CD4-positive, alpha-beta T cell treated with Interferon gamma for 1 hour (primary cell): Measurements from ENCODE around the gene PNLIPRP1.

Experiments
- DNase-seq: peaks from one replicate; pipeline ENCODE4 v3.0.0-alpha.2; 2020

The PNLIPRP1 gene

DNA sequence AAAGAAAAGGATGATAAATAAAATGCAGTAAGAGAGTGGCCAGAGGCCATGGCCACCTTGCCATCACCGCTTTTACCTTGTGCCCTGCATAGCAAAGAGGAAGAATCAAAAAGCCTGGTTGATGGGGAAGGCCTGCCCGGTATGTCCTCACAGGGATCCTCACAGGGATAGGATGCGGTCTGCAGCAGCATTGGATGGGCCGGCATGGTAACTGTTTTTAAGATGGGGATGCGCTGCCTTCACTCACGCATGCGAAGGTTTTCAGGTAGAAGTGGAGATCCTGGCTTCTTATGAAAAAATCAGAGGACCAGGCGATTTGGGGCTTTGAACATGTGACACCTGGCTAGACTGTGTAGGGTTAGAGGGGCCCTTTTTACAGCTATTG lies 42.4 kb downstream of the PNLIPRP1 start:
- no peak for DNase-seq

DNA sequence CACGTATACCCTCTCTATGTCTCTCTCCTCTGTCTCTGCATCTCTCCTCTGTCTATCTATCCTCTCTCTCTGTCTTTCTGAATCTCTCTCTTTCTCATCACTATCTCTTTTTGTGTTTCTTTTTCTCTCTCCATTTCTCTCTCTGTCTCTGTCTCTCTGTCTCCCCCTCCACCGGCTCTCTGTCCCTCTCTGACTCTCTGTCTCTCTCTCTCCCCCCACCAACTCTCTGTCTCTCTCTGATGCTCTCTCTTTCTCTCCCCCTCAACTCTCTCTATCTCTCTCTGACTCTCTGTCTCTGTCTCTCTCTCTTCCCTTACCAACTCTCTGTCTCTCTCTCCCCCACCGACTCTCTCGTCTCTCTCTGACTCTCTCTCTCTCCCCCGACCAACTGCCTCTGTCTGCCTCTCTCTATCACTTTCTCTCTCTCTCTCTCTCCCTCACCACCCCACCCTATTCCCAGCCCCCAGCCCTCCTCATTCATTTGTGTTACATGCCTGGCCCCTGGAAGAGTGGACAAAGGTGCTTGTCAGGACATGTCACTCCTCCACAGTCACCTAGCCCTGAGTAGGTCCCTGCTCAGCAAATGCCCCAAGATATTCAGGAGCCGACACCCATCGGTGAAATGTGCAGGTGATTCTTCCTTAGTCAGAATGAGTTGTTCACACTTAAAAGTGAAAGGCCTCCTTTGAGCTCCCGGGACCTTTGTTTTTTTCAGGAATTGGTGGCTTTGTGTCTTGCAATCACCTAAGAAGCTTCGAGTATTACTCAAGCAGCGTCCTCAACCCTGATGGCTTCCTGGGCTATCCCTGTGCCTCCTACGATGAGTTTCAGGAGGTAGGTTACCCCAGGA lies 43.6 kb downstream of the PNLIPRP1 start:
- DNase-seq, result no peak

DNA sequence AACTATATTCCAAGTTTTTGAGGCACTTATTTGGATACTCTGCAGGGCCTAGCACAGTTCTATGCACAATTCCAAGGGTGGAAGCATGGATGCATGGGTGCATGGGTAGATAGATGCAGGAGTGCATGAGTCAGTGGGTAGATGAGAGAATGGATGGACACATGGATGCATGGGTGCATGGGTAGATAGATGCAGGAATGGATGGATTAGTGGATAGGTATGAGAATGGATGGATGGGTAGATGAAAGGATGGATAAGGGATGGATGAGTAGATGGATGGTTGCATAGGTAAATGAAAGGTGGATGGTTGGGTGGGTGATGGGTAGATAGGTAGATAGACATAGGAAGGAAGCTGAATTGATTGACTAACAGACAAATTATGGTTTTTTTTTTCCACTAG lies 45.6 kb downstream of the PNLIPRP1 start:
- DNase-seq, result no peak

DNA sequence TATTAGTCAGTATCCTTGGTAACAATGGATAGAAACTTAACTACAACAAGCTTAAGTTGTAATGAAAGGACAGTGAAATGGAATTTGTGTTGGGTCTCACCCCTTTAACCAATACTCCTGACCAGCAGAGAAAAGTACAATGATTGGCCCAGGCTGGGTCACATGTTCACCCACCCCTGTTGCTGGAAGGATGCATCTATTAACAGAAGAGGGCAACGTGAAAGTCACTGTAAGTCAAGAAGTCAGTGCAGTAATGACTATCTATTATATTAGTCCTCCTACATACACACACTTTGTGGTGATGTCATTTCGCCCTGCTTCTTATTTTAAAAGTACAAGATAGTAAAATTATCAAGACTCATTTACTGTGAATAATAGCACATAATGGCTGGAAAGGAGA lies 46.2 kb downstream of the PNLIPRP1 start:
- DNase-seq, result no peak

DNA sequence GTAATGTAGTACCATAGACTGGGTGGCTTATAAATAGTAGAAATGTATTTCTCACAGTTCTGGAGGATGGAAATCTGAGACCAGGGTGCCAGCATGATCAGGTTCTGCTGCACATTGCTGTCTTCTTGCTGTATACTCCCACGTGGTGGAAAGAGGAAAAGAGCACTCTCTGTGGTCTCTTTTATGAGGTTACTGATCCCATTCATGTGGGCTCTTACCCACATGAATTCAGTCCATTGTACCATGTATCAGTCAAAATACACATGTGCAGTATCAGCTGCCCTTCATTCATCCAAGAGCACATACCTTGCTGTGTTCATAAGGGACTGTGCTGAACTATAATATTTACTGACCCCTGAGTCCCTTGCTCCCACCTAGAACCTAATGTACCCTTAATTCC lies 47.1 kb downstream of the PNLIPRP1 start:
- DNase-seq, result no peak

DNA sequence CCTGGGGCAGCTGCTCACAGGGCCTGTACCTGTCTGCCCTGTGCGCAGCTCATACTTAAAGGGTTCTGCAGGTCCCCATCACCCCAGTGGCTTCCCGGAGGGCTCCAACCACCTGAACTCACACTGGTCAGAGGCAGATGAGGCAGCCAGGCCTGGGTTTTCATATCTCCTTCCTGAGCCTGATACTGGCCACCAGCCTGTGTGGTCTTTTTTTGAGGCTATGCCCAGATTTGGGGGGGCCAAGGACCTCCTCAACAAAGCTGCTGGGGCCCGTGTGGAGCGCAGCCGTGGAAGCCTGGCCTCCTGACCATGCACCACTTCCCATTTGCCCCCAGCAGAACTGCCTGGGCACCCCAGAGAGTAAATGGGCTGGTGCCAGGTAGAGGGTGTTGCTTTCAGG lies 55.7 kb downstream of the PNLIPRP1 start:
- DNase-seq, result no peak

DNA sequence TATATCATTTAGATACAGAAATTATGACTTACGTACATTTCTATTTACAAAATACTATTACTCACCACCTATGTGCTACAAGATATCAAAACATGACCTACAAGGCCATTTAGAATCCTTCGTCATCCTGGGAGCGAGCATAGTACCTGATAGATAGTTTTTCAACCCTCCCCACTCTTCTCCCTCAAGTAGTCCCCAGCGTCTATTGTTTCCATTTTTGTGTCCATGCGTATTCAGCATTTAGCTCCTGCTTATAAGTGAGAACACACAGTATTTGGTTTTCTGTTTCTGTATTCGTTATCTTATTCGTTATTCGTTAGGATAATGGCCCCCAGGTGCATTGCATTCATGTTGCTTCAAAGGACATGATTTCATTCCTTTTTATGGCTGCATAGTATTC lies 58.1 kb downstream of the PNLIPRP1 start:
- DNase-seq, result no peak

DNA sequence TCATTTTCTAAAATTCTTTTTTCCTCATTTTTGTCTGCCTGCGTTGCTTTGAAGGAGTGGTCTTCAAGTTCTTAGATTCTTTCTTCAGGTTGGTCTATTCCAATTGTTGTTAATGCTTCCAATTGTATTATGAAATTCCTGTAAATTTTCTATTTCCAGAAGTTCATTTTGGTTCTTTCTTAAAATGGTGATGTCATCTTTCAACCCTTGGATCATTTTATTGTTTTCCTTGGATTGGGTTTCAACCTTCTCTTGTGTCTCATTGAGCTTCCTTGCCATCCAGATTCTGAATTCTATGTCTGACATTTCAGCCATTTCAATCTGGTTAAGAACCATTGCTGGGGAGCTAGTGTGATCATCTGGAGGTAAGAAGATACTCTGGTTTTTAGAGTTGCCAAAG lies 63.1 kb downstream of the PNLIPRP1 start:
- DNase-seq, result no peak

DNA sequence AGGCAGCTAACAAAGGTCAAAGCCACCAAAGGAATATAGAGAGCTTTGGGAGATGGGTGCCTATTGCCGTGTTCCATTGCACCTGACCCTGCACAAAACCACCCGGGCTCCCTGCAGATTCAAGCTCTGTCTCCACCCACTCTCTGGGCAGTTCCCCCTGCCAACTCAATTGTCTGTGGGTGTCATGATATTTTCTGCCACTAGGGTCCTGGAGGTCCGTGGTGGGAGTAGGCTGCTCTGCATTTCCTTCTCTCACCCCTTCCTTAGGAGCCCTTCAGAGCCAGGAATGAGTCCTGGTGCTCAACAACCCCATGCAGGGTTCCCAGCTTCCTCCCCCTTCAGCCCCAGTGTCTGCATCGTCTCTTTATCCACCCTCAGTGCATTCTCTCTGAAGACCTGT lies 64.1 kb downstream of the PNLIPRP1 start:
- DNase-seq, result no peak

DNA sequence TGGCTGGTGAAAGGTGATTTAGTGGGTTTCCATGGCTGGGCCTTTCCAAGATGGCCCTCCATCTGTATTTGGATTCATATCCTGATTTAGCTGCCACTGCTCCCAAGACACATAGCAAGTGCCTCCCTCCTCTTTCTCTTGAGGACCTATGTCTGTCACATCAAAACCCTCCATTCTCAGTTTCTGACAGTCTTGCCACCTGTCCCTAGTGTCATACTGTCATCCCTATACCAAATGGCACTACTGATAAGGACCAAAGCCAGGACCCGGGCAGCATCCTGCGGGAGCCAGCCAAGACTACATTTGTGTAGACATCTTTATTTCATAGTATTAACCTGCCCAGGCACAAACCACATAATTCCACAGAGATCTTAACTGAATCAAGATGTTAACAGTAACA lies 64.8 kb downstream of the PNLIPRP1 start:
- DNase-seq, result no peak

DNA sequence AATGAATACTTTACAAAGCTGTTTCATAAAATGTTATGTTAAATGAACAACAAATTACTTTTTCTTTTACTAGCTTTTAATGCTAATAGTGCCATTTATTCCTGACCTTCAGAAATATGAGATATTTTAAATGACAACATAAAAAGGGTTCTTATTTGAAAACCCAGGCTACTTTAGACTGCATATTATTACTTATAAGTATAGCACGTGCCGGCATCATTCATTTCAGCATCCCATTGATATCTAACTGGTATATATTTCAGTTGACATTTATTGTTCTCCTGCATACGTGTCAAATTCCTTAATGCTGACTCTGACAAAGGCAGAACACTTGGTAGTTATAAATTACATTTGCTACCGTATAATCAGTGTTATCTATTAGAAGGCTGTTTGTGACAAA lies 65.3 kb downstream of the PNLIPRP1 start:
- no peak for DNase-seq

DNA sequence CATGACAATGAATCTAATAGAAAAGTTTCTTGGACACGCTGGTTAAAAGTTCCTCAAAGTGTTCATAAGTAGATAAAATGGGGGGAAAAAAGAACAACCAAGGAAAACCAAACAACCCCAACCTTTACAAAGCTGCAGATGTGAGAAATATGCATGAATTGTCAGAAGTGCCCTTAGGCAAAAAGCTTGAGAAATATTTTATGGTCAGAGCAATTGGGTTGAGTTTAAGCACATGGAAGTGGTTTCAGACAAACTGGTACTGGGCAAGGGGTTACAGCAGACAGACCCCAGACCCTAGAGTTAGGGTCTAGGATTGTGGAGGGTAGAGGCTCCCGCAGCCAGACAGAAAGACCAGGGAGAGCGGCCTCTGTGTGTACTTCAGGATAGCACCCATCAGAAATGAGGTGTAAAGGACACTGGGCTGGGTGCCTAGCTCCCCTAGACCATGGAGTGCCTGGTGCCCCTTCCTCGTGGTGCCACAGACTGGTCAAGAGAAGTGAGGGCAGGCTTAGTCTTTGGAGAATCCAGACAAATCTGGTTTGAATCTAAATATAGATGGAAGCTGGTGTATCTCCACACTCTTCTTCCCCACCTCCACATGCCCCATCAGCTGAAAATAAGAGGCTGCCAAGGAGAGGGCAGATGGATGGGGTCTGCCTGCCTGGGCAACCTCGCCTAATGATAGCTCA lies 67.2 kb downstream of the PNLIPRP1 start:
- DNase-seq, result no peak
